ENCODE data around the gene ELFN1. TPM values are rescaled to one million over a fixed set of nuclear protein-coding genes. Genes with fewer than 3 reads are reported as not detected.

ELFN1 gene
- total RNA-seq, 1 donor = 12.7 TPM

DNA sequence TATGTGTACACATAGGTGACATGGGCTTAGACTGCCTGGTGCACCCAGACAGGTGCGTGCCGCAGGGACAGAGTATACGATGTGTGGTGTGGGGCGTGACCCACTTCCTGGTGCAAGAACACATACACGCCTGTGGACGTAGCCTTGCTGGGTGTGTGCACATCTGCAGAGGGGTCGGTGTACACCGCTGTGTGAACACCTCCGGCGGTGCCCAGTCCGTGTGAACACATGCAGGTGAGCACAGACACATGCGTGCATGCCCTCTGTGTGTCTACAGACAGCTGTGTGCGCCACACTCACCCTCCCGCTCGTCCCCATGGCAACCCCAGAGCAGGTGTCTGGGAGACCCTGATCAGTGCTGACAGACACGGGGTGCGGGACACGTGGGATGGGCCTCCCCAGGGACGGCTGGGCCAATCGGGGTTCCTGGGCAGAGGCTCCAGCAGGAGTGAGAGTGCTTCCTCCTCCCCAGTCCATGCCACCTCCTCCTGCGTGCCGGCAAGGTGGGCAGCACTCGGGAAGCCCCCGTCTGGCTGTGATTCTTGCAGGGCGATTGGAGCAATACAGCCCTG lies 23.4 kb downstream of the ELFN1 start:
- no peaks in the 10 kb centered on the region for H3K9me3 ChIP-seq (ENCODE audit: low read depth, low read length)
- no peak for DNase-seq (ENCODE audit: insufficient read length, low spot score, missing footprints)
- no peak overlapping the region for H3K27ac ChIP-seq (ENCODE audit: low read depth, low read length)

DNA sequence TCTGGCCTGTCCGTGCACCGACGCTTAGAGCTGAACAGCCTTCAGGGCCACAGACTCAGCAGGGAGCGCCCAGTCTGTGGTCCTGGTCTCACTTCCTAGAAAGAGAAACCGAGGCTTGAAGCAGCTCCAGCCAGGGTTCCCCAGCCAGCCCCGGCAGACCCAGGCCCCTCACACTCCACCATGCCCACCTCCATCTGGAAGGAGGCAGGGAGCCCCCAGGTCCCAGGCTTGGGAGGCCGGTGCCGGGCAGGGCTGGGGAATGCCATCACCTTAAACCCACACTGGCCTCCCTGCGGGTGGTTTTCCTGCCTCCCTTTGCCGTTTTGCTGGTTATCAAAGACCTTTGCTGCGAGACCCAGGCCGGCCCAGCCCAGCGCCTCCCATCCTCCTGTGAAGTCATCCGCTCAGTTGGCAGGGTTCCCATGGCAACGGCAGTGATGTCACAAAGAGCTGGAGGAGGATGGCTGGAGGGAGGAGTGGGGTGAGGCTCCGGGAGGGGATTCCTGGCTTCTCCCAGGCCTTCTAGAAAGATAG lies 24.0 kb downstream of the ELFN1 start:
- Histone ChIP-seq H3K9me3 (ENCODE audit: low read depth, low read length) (no peaks in the 10 kb centered on the region), H3K4me2 (ENCODE audit: insufficient read depth, low read length) (no peak overlapping the region), H3K4me1 (ENCODE audit: insufficient read depth, low read length) (no peaks in the 10 kb centered on the region), H3K79me2 (ENCODE audit: insufficient read depth, low read length) (peaks cover 6% of the 10 kb centered on the region), H2AFZ (ENCODE audit: low read length) (no peak overlapping the region), H4K20me1 (ENCODE audit: insufficient read depth, low read length) (no peaks in the 10 kb centered on the region), H3K36me3 (ENCODE audit: insufficient read depth, low read length) (no peaks in the 10 kb centered on the region), H3K27ac (ENCODE audit: low read depth, low read length) (no peak overlapping the region), H3K4me3 (ENCODE audit: insufficient read depth, low read length) (no peak overlapping the region), H3K27me3 (ENCODE audit: insufficient read depth, low read length) (no peaks in the 10 kb centered on the region)
- TF ChIP-seq, protein P1, sequence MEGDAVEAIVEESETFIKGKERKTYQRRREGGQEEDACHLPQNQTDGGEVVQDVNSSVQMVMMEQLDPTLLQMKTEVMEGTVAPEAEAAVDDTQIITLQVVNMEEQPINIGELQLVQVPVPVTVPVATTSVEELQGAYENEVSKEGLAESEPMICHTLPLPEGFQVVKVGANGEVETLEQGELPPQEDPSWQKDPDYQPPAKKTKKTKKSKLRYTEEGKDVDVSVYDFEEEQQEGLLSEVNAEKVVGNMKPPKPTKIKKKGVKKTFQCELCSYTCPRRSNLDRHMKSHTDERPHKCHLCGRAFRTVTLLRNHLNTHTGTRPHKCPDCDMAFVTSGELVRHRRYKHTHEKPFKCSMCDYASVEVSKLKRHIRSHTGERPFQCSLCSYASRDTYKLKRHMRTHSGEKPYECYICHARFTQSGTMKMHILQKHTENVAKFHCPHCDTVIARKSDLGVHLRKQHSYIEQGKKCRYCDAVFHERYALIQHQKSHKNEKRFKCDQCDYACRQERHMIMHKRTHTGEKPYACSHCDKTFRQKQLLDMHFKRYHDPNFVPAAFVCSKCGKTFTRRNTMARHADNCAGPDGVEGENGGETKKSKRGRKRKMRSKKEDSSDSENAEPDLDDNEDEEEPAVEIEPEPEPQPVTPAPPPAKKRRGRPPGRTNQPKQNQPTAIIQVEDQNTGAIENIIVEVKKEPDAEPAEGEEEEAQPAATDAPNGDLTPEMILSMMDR (IDR thresholded peaks at IDR 0.05; ENCODE audit: extremely low read depth, low read depth, low read length) = no peak
- DNase-seq (ENCODE audit: insufficient read length, low spot score, missing footprints) = no peak

More for the DNA sequence above, 23.4 kb downstream of the ELFN1 start:
- TF ChIP-seq, protein P1 (IDR thresholded peaks at IDR 0.05; ENCODE audit: extremely low read depth, low read depth, low read length) = no peak
- H4K20me1 ChIP-seq (ENCODE audit: insufficient read depth, low read length) = no peaks in the 10 kb centered on the region
- H3K36me3 ChIP-seq (ENCODE audit: insufficient read depth, low read length) = no peaks in the 10 kb centered on the region
- no peak overlapping the region for H2AFZ ChIP-seq (ENCODE audit: low read length)
- no peak overlapping the region for H3K4me3 ChIP-seq (ENCODE audit: insufficient read depth, low read length)
- H3K4me2 ChIP-seq (ENCODE audit: insufficient read depth, low read length) = no peak overlapping the region
- H3K27me3 ChIP-seq (ENCODE audit: insufficient read depth, low read length) = no peaks in the 10 kb centered on the region
- H3K79me2 ChIP-seq (ENCODE audit: insufficient read depth, low read length) = peaks cover 6% of the 10 kb centered on the region
- no peaks in the 10 kb centered on the region for H3K4me1 ChIP-seq (ENCODE audit: insufficient read depth, low read length)

DNA sequence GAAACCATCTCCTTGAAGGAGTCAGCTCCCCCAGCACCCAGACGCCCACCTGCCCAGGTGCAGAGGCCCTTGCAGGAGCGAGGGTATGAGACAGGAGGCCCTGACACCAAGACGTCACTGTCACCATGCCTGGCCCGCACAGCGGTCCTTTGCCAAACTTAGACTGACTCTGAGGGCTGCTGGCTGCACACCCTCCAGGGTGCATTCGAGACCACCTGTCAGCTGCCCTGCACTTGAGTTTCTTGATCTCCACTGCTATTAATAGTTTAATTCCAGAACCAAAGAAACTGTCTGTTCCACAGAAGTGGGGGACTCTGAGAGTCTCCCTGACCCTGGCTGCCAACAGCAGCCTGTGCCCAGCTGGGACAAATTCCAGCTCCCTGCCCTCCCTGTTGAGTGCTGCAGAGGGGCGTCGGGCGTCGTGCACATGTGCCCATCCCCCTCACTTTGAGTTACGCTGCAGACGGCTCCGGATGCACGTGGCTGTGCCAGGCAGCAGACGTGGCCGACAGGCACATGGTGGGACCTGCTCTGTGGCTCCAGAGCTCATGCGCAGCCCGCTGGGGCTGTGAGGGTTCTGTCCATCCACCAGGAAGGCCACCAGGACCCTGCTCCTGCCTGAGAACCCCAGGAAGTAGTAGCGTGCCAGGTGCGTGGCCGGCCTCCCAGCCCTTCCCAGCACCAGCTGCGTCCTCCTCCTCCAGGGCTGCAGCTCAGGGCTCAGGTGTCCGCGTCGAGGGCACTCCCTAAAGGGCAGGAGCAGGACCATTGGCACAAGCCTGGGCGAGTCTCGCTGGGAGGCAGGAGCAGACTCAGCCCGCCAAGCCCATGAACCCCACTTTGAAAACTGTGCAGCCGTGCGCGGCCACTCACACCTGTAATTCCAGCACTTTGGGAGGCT lies 24.8 kb downstream of the ELFN1 start:
- H3K27ac ChIP-seq (ENCODE audit: low read depth, low read length) = no peak overlapping the region
- no peaks in the 10 kb centered on the region for H3K36me3 ChIP-seq (ENCODE audit: insufficient read depth, low read length)
- no peak overlapping the region for H3K4me3 ChIP-seq (ENCODE audit: insufficient read depth, low read length)
- no peaks in the 10 kb centered on the region for H3K27me3 ChIP-seq (ENCODE audit: insufficient read depth, low read length)
- no peaks in the 10 kb centered on the region for H3K9me3 ChIP-seq (ENCODE audit: low read depth, low read length)
- no peak for DNase-seq (ENCODE audit: insufficient read length, low spot score, missing footprints)
- no peak overlapping the region for H3K4me2 ChIP-seq (ENCODE audit: insufficient read depth, low read length)
- H2AFZ ChIP-seq (ENCODE audit: low read length) = no peak overlapping the region
- H3K79me2 ChIP-seq (ENCODE audit: insufficient read depth, low read length) = peaks cover 5% of the 10 kb centered on the region
- H4K20me1 ChIP-seq (ENCODE audit: insufficient read depth, low read length) = no peaks in the 10 kb centered on the region
- TF ChIP-seq, protein P1 (IDR thresholded peaks at IDR 0.05; ENCODE audit: extremely low read depth, low read depth, low read length) = no peak
- no peaks in the 10 kb centered on the region for H3K4me1 ChIP-seq (ENCODE audit: insufficient read depth, low read length)

Data from osteoblast (primary cell).